Panc1 (cell line): ENCODE data around the gene ZNF804A. TPM values are rescaled to one million over a fixed set of nuclear protein-coding genes. Genes with fewer than 3 reads are reported as not detected.

Experiments used
- ATAC-seq: fragments of 200-7000 bp; cut with Tn5 transposase; 2 replicates; pipeline ENCODE4 v1.9.1; 2020; ENCODE audit warnings: mild to moderate bottlenecking, moderate library complexity
- BruUV-seq: library from RNA; stranded (reverse); fragments of 400-500 nt; replicated peaks from 2 replicates; lab custom pipeline; 2021; lab: Mats Ljungman, UMichigan
- CTCF ChIA-PET: fragments of 300-600 bp; sonication (Branson Sonifier 250); formaldehyde crosslinking; loops from one replicate; lab custom pipeline; 2022; ENCODE audit warnings: antibody characterized with exemption; lab: Charles Lee
- POLR2A ChIA-PET: fragments of 300-600 bp; sonication (Branson Sonifier 250); formaldehyde crosslinking; loops from one replicate; lab custom pipeline; 2022; ENCODE audit warnings: antibody characterized with exemption; lab: Charles Lee
- DNase-seq: peaks from one replicate; pipeline ENCODE4 v3.0.0-alpha.2; 2010; ENCODE audit warnings: low read depth, low spot score
- H3K27ac ChIP-seq: 2 replicates; pipeline ENCODE4 v1.5.1; 2011; ENCODE audit warnings: mild to moderate bottlenecking, low read length, inconsistent platforms
- H3K27me3 ChIP-seq: fragments of 200-500 bp; sonication (Bioruptor generic); 2 replicates; pipeline ENCODE4 v1.6.0; 2014; ENCODE audit warnings: low read length, inconsistent platforms; ENCODE audit not compliant: control insufficient read depth, insufficient read depth
- H3K36me3 ChIP-seq: fragments of 200-500 bp; sonication (Bioruptor generic); 2 replicates; pipeline ENCODE4 v1.5.1; 2014; ENCODE audit warnings: inconsistent platforms, mild to moderate bottlenecking, low read length, moderate library complexity; ENCODE audit not compliant: control insufficient read depth, insufficient read depth
- H3K4me1 ChIP-seq: 2 replicates; pipeline ENCODE4 v1.5.1; 2011; ENCODE audit warnings: inconsistent platforms, mild to moderate bottlenecking, low read length, moderate library complexity; ENCODE audit not compliant: control insufficient read depth, insufficient read depth
- H3K4me3 ChIP-seq, 2 experiments: 2 replicates each; pipeline ENCODE4 v1.5.1; 2011 to 2012; ENCODE audit warnings: low read depth in 2 of 2, low read length in 2 of 2, mild to moderate bottlenecking in 2 of 2, inconsistent platforms in 1 of 2, moderate library complexity in 1 of 2
- H3K9me3 ChIP-seq: fragments of 200-500 bp; sonication (Bioruptor generic); 2 replicates; pipeline ENCODE4 v1.5.1; 2014; ENCODE audit warnings: low read depth, mild to moderate bottlenecking, inconsistent platforms, low read length, moderate library complexity; ENCODE audit not compliant: control insufficient read depth, insufficient read depth
- CTCF ChIP-seq: fragments of 450-650 bp; IDR thresholded peaks from 2 replicates; pipeline ENCODE4 v1.5.1; 2017; ENCODE audit warnings: mild to moderate bottlenecking
- POLR2AphosphoS5 ChIP-seq: IDR thresholded peaks from 2 replicates; pipeline ENCODE4 v1.6.1; 2012; ENCODE audit warnings: mild to moderate bottlenecking, low read depth, low read length, moderate library complexity
- SIN3A ChIP-seq: IDR thresholded peaks from 2 replicates; pipeline ENCODE4 v1.6.1; 2012; ENCODE audit warnings: low read depth, mild to moderate bottlenecking, low read length, moderate library complexity, borderline replicate concordance; ENCODE audit not compliant: insufficient read depth
- TCF7L2 ChIP-seq: IDR thresholded peaks from 2 replicates; pipeline ENCODE4 v1.6.1; 2011; ENCODE audit warnings: mild to moderate bottlenecking, low read depth, low read length, inconsistent platforms
- in situ Hi-C: cut with HindIII; loops from 2 replicates; pipeline ENCODE4 v1.10.0; 2016; ENCODE audit warnings: low sequenced_read_pairs, low pct_unique_long_range_greater_than_20kb
- intact Hi-C: fragments of 100-400 bp; cut with micrococcal nuclease; formaldehyde crosslinking; loops from one replicate; pipeline ENCODE4 v1.10.0; 2022; ENCODE audit not compliant: unreplicated experiment
- total RNA-seq: library from RNA; stranded (reverse); gene quantifications from one replicate; pipeline ENCODE4 v1.2.1, GENCODE V29; 2021; ENCODE audit not compliant: unreplicated experiment
- TF ChIP-seq, protein P1 (sequence below), 2 experiments: IDR thresholded peaks; 2 replicates each; pipeline ENCODE4 v1.6.1; 2011 to 2012; ENCODE audit warnings: low read depth in 2 of 2, control low read depth in 1 of 2, low read length in 1 of 2, mild to moderate bottlenecking in 1 of 2, moderate library complexity in 1 of 2; ENCODE audit not compliant: insufficient read depth in 1 of 2

ZNF804A gene
- total RNA-seq, 1 experiment from 2014 or later: 2.2 TPM

DNA sequence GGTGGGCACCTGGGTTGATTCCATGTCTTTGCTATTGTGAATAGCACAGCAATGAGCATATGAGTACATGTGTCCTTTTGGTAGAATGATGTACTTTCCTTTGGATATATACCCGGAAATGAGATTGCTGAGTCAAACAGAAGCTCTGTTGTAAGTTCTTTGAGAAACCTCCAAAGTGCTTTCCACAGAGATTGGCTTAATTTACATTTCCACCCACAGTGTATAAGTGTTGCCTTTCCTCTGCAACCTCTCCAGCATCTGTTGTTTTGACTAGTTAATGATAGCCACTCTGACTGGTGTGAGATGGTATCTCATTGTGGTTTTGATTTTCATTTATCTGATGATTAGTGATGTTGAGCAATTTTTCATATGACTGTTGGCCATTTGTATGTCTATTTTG is 194.8 kb downstream of the ZNF804A start:
- H3K36me3 ChIP-seq: no peaks in the 10 kb centered on the region
- no peak overlapping the region for H3K4me3 ChIP-seq
- intact Hi-C loops: no loop called here
- no peaks in the 10 kb centered on the region for H3K9me3 ChIP-seq
- BruUV-seq: no TSS peak
- ATAC-seq (no peak), DNase-seq (no peak)
- ChIA-PET POLR2A (no interaction called here), CTCF (no interaction called here)
- in situ Hi-C loops: no loop called here
- no peaks in the 10 kb centered on the region for H3K4me1 ChIP-seq
- TF ChIP-seq SIN3A (no peak), CTCF (no peak), TCF7L2 (no peak), POLR2AphosphoS5 (no peak)
- TF ChIP-seq, protein P1, sequence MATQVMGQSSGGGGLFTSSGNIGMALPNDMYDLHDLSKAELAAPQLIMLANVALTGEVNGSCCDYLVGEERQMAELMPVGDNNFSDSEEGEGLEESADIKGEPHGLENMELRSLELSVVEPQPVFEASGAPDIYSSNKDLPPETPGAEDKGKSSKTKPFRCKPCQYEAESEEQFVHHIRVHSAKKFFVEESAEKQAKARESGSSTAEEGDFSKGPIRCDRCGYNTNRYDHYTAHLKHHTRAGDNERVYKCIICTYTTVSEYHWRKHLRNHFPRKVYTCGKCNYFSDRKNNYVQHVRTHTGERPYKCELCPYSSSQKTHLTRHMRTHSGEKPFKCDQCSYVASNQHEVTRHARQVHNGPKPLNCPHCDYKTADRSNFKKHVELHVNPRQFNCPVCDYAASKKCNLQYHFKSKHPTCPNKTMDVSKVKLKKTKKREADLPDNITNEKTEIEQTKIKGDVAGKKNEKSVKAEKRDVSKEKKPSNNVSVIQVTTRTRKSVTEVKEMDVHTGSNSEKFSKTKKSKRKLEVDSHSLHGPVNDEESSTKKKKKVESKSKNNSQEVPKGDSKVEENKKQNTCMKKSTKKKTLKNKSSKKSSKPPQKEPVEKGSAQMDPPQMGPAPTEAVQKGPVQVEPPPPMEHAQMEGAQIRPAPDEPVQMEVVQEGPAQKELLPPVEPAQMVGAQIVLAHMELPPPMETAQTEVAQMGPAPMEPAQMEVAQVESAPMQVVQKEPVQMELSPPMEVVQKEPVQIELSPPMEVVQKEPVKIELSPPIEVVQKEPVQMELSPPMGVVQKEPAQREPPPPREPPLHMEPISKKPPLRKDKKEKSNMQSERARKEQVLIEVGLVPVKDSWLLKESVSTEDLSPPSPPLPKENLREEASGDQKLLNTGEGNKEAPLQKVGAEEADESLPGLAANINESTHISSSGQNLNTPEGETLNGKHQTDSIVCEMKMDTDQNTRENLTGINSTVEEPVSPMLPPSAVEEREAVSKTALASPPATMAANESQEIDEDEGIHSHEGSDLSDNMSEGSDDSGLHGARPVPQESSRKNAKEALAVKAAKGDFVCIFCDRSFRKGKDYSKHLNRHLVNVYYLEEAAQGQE (IDR thresholded peaks at IDR 0.05; ENCODE audit: insufficient read depth in 1 of 2, low read depth in 2 of 2, low read length in 1 of 2): no peak
- H3K27ac ChIP-seq: no peak overlapping the region
- H3K27me3 ChIP-seq: no peaks in the 10 kb centered on the region

DNA sequence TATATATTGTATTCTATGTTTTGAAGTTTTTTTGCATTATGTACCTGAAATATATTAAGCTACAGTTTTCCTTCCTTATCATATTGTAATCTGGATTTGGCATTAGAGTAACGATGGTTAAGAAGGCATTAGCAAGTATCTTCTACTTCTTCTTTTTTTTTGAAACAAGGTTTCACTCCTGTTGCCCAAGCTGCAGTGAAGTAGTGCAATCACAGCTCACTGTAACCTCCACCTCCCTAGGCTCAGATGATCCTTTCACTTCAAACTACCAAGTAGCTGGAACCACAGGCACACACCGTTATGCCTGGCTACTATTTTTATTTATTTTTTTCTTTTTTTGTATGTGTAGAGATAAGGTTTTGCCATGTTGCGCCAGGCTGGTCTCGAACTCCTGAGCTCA is 201.1 kb downstream of the ZNF804A start:
- ATAC-seq (no peak), DNase-seq (no peak)
- TF ChIP-seq TCF7L2: no peak
- no peak for TF ChIP-seq CTCF
- no peak for TF ChIP-seq POLR2AphosphoS5
- no peak for TF ChIP-seq SIN3A
- TF ChIP-seq, protein P1 (IDR thresholded peaks at IDR 0.05; ENCODE audit: insufficient read depth in 1 of 2, low read depth in 2 of 2, low read length in 1 of 2): no peak
- intact Hi-C loops: no loop called here
- H3K4me3 ChIP-seq: no peak overlapping the region
- H3K27me3 ChIP-seq: no peaks in the 10 kb centered on the region
- in situ Hi-C loops: no loop called here
- no peaks in the 10 kb centered on the region; the same call in 1 of the 2 replicates for H3K36me3 ChIP-seq
- H3K9me3 ChIP-seq: no peaks in the 10 kb centered on the region
- H3K4me1 ChIP-seq: no peaks in the 10 kb centered on the region
- no peak overlapping the region for H3K27ac ChIP-seq
- BruUV-seq: no TSS peak
- ChIA-PET CTCF (no interaction called here), POLR2A (no interaction called here)
